HS-27A (cell line): Measurements from ENCODE around the gene MAP1A.
A peak's percentile ranks its signal among the peaks of the same experiment; 100 is the strongest.

Source experiments
- DNase-seq: peaks from one replicate; pipeline ENCODE4 v3.0.0-alpha.2; 2012; ENCODE audit warnings: low read depth, missing footprints

The MAP1A gene

DNA sequence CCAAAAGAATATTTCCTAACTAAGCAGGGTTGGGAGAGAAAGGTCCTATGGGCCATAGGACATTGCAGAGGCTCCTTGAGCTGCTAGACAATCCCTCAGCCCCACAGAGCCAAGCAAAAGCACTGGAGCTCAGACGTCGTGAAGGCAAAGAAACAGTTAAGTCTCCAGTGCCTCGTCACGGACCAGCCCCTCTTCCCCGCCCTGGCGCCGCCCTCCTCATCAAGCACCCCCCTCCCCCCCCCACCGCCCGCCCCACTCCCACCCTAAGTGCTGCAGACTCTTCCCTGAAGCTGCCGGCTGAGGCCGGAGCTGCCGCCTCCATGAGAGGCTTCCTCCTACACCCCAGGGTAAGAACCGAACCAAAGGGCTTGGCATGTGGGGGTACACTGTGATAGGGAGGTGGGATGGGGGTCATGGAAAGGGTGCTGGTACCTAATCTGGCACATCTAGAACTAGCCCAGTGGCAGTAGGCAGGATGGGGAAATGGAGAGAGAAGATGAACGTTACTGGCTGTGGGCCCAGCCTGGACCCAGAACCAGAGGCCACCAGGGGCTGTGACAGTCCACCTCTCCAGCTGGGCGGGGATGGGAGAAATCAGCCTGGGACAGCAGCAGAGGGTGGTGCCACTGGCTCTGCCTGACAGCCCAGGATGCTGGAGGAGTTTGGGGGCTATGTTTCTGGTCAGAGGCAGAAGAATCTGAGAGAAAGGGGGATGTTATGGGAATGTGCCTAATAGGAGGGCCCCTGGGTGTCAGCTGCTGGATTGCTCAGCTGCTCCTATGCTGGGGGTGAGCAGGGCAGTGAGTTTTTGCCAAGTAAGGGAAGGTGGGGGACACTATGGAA, at the start of gene MAP1A:
Gene MAP1A, plus strand, starts transcription at position 255 of the 843 bp plus-strand sequence. CDS start 3,866 bp downstream, outside the sequence.
- DNase-seq = no peak

DNA sequence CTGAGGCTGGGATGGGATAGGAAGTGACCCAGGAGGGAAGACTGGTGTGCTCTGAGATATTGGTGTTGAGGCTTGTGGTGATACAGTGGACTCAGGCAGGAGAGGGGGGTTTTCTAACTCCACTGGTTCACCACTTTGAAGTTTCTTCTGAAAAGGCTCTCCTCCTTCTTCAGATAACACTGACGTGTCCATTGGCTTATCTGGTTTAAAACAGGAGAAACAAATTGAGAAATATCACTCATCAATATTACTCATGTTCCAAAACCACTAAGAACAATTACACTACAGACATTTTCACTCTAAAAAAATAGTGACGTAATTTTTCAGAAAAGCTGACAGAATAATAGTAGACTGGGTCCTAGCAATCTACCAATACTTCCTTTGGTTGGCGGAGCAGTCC, 47.5 kb upstream of the MAP1A start:
- DNase-seq = no peak

GRCh38 chr15:43471975-43472374, 45.4 kb upstream of the MAP1A start:
- DNase-seq = no peak

DNA sequence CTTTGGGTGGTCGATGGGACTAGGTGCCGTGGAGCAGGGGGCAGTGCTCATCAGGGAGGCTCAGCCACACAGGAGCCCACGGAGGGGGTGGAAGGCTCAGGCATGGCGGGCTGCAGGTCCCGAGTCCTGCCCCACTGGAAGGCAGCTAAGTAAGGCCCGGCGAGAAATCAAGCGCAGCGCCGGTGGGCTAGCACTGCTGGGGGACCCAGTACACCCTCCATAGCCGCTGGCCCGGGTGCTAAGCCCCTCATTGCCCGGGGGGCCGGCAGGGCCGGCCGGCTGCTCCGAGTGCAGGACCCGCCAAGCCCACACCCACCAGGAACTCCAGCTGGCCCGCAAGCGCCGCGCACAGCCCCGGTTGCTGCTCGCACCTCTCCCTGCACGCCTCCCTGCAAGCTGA, 43.5 kb upstream of the MAP1A start:
- DNase-seq = no peak

DNA sequence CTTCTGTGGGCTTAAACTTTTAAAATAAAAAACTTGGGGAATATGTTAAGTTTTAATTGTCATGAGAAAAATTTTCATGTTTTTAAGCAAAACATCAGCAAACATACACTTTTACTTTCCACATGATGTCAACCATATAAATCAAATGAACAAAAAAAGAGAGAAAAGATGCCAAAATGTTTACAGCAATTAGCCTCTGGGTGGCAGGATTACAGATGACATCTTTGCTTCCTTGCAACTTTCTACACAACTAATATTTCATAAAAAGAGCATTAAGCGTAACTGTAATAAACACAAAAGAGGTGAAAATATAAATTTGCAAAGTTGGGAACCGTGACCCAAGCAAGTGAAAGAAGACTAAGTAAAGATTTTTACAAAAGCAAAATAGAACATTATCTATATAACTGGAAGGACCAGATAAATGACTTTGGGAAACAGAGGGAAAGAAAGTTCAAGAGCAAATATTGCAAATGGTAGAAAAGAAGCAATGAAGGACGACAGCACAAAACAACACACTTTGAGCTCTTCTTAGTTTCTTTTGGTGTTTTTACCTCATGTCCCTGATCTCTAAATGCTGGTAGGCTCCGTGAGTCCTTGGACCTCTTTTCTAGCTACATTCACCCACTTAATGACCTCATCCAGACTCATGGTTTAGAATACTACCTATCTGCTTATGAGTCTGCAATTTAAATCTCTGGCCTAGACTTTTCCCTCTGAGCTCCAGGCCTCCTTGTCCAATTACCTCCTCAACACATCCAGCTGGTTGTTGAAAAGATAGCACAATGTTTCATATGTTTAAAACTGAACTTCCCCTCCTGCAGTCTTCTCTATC, 33.9 kb upstream of the MAP1A start:
- DNase-seq = no peak

DNA sequence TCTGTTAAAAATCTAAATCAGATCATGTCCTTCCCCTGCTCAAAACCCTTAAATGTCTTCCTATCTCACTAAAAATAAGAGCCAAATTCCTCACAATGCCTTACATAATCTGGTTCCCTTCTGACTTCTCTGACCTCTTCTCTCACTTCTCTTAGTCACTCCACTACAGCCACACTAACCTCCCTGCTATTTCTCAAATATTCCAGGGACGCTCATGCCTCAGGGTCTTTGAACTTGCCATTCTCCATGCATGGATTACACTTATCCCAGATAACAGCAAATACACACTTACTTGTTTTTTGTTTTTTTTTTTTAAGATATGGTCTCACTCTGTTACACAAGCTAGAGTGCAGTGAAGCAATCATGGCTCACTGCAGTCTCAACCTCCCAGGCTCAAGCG, 33.0 kb upstream of the MAP1A start:
- DNase-seq = no peak

DNA sequence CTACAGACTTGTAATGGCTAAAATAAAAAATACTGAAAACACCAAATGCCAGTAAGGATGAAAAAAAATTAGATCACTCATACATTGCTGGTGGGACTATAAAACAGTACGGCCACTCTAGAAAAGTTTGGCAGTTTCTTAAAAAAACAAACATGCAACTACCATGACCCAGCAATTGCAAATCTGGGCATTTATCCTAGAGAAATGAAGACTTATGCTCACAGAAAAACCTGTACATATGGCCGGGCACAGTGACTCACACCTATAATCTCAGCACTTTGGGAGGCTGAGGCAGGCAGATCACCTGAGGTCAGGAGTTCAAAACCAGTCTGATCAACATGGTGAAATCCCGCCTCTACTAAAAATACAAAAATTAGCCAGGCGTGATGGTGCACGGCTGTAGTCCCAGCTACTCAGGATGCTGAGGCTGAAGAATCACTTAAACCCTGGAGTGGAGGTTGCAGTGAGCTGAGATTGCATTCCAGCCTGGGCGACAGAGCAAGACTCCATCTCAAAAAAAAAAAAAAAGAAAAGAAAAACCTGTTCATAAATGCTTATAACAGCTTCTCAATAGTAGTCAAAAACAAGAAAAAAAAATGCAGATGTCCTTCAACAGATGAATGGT, 30.0 kb upstream of the MAP1A start:
- DNase-seq = no peak

DNA sequence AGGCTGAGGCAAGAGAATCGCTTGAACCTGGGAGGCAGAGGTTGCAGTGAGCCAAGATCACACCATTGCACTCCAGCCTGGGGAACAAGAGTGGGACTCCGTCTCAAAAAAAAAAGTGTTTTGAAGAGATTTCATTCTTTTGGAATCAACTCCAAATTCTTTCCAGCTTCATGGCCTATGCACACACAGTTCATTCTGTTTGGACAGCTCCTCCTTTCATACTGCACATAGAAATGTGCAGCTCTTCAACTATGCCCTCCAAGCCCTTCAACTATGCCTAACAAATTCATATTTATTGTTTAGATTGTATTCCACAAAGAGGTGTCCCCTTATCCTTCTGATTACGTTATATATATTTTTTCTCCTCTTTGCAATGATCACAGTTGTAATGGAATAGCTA, 28.6 kb upstream of the MAP1A start:
- no peak for DNase-seq

DNA sequence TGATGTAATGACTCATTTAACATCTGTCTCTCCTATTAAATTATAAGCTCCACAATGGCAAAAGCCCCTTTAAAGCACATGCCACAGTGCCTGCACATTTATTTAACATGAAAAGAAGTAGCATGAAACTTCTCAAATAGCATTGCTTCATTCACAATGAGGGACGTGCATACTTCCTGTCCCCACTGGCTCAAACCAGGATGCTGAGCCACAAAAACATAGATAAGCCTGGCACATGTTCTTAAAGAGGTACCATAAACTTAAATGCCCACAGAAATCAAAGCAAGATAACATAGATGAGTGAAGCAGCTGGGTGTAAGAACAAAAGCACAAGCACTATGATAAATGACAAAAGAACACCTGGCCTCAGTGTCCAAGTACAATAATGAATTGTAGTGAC, 28.2 kb upstream of the MAP1A start:
- no peak for DNase-seq

DNA sequence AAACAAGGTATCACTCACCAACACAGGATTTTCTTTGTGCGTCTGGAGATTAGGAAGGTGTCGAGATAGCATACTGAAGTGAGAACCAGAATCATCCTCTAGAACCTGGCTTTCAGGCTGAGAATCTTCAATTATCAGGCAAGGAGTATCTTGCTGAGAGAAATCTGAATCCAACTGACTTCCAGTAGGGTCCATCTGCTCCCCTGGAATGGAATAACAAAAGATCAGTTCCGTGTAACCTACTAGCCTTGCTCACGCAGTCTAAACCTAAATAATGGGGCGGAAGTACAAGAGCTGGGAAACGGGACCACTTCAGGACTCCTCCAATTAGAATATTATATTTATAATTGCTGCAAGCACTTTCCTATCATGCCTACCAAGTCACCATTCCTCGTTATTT, 25.1 kb upstream of the MAP1A start:
- DNase-seq = no peak

DNA sequence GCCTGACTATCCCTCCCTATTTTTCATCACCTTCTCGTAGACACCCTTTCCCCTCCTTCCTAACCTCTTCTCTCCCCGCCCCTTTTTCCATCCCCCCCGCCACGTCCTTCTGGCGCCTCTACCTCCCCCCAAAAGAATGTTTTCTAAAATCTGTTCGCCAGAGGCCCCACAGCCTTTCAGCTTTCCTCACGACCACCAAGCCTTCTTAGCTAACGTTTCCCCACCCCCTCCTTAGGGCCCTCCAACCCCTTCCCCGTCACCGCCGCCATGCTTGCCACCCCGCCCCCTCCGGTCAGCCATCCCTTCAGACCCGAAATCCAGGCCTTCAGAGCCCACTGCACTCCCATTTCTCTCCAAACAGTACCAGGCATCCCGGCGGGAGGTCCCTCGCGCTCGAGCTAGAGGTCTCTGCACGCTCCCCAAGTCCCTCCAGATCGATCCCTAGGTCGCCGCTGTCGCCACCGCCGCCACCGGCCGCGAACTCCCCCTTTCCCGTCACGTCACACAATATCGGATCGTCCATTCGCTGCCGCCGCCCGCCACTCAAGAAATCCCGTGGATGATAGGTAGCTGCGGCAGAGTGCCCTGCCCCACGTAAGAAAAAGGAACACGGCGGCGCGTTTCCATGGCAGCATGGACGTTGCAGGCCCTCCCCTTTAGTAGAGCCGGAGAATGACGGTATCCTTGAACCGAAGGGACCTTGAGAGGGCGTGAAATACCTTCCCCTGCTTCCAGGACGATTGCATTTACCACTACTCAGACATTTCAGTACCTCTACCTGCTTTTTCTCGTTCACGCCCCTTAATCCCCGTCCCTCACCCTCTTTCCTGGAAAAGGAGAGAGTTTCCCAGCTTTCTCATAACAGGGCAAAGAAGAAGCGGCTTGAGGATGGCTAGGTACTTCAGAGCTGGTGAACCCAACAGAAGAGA, 24.5 kb upstream of the MAP1A start, which contains the start of gene TP53BP1:
Gene TP53BP1, minus strand, starts transcription at position 484 of the 929 bp plus-strand sequence. Its CDS starts 113 bp downstream, at position 371.
- peak; percentile 71 for DNase-seq

- no peak for DNase-seq
These were observed 23.5 kb upstream of the MAP1A start for GRCh38 chr15:43493703-43494472.

DNA sequence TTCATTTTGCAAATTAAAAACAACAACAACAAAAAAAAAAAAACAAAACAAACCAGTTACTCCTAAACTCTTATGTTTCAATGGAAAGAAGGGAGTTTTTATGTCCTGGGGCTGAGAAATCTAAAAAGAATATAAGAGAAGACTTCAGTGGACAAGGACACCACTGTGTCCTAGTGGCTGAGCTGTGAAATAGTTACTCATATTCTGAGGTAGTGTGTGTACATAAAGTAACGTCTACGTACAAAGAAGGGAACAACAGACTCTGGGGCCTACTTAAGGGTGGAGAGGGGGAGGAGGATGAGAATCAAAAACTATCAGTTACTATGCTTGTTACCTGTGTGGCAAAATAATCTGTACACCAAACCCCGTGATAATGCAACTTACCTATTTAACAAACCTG, 18.4 kb upstream of the MAP1A start:
- no peak for DNase-seq

GRCh38 chr15:43499635-43500034, 17.8 kb upstream of the MAP1A start:
- no peak for DNase-seq

- no peak for DNase-seq
These were observed 11.7 kb upstream of the MAP1A start for GRCh38 chr15:43505738-43506137.

- no peak for DNase-seq
These were observed 9.0 kb upstream of the MAP1A start for GRCh38 chr15:43508421-43508820.

GRCh38 chr15:43508991-43509659, 8.3 kb upstream of the MAP1A start:
- no peak for DNase-seq

GRCh38 chr15:43509660-43510199, 7.7 kb upstream of the MAP1A start:
- DNase-seq = no peak

DNA sequence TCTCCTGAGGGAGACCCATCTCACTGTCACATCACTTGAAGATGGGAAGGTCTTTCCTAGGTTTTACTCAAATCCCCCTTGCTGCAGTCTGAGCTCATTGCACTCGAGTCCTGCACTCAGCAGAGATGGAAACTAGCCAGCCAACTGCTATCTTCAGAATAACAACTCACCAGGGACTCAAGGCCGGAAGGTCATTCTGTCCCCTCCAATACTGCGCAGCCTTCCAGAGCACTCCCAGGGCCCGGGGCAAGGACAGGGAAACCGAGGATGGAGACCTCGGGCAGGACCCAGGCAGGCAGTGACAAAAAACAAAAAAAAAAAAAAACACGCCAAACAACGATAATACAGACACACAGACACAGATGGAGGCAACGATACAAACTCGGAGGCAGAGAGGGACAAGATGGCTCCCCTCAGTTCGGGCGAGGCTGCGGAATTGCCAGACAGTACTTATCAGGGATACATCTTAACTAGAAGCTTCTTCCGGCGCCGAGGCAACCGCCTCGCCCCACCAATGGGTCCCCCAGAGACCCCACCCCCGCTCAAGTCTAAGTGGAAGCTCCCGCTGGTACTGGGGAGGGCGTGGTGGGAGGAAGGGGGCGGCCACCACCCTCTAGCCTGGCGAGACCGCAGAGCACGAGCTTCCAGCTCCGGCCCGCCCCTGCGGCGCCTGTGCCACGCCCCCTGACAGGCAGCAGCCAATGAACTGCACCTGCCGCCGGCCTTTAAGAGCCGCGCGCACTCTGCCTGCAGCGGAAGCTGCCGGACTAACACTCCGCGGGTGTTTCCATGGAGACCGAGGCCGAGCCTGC, 7.0 kb upstream of the MAP1A start:
- peak; percentile 90 for DNase-seq
